AG09309 (cell line): Measurements from ENCODE around the gene SEMA3C.

Experiments used
- DNase-seq: peaks from one replicate; pipeline ENCODE4 v3.0.0-alpha.2; 2010; ENCODE audit warnings: low read depth
- H3K4me3 ChIP-seq: 2 replicates; pipeline ENCODE4 v1.5.1; 2011; ENCODE audit warnings: mild to moderate bottlenecking, low read depth, low read length, moderate library complexity; ENCODE audit not compliant: control insufficient read depth
- TF ChIP-seq, protein P1 (sequence below): IDR thresholded peaks from 2 replicates; pipeline ENCODE4 v1.5.1; 2011; ENCODE audit warnings: mild to moderate bottlenecking, low read depth, low read length, inconsistent platforms; ENCODE audit not compliant: insufficient read depth, control insufficient read depth; ENCODE audit errors: missing control alignments

The SEMA3C gene

GRCh38 chr7:80725181-80725611, 193.7 kb downstream of the SEMA3C start:
- TF ChIP-seq, protein P1, sequence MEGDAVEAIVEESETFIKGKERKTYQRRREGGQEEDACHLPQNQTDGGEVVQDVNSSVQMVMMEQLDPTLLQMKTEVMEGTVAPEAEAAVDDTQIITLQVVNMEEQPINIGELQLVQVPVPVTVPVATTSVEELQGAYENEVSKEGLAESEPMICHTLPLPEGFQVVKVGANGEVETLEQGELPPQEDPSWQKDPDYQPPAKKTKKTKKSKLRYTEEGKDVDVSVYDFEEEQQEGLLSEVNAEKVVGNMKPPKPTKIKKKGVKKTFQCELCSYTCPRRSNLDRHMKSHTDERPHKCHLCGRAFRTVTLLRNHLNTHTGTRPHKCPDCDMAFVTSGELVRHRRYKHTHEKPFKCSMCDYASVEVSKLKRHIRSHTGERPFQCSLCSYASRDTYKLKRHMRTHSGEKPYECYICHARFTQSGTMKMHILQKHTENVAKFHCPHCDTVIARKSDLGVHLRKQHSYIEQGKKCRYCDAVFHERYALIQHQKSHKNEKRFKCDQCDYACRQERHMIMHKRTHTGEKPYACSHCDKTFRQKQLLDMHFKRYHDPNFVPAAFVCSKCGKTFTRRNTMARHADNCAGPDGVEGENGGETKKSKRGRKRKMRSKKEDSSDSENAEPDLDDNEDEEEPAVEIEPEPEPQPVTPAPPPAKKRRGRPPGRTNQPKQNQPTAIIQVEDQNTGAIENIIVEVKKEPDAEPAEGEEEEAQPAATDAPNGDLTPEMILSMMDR: no peak
- DNase-seq: no peak
- H3K4me3 ChIP-seq: no peak overlapping the region

- TF ChIP-seq, protein P1: no peak
- peak; percentile 84 for DNase-seq
- H3K4me3 ChIP-seq: no peak overlapping the region
These were observed 194.5 kb downstream of the SEMA3C start for GRCh38 chr7:80724249-80724871.

- DNase-seq: peak; percentile 100
- TF ChIP-seq, protein P1: no peak
- no peak overlapping the region for H3K4me3 ChIP-seq
These were observed 196.1 kb downstream of the SEMA3C start for GRCh38 chr7:80722616-80723195.

DNA sequence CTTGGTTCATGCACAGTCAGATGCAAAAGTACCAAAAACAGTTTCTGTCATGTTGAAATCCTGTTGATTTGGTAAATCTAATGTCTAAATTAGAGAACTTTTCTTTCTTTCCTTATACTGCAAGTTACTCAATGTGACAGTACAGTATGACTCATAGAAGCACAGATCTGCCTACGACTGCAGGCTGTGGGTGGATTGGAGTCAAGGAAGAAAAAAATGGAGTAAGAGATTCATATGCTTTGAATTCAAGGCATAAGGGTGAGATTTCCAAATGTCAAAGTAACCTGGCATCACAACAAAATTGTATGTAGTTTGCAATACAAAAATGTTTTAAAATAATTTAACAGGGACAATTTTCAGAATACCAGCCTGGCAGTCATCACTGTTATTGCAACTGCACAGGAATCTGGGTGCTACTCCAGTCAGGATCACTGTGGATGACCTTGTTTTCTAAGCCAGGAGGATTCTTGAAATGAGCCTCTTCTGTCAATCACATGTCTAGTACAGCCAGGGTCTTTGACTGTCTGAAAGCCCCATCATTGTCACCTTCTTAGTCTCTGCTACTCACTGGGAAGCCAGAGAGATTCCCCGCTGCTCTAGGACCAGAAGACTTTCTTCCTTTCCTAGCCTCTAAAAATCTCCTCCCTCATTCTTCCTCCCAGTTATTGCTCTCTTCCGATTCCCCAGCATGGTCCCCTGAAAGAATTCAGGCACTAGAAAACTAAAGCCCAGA, 196.8 kb downstream of the SEMA3C start:
- H3K4me3 ChIP-seq: no peak overlapping the region
- peak; percentile 69 for DNase-seq
- TF ChIP-seq, protein P1: no peak

DNA sequence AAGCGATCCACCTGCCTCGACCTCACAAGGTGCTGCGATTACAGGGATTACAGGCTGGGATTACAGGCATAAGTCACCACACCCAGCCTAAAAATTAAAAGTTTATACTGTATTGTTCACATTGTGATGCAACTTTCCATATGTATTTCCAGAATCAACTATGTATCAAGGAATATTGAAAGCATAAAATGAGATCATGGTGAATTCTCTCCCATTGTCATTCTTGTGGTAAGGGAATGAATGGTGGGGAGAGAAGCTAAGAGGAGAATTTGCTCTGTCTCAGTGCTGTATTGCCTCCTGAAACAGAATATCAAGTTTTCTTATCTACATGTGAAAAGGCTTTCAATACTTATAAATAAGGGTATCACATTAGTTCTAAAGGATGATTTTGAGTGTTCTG, 198.7 kb downstream of the SEMA3C start:
- no peak overlapping the region for H3K4me3 ChIP-seq
- no peak for DNase-seq
- TF ChIP-seq, protein P1: no peak

- TF ChIP-seq, protein P1: no peak
- peak; percentile 63 for DNase-seq
- no peak overlapping the region for H3K4me3 ChIP-seq
These were observed 199.6 kb downstream of the SEMA3C start for GRCh38 chr7:80719261-80719660.
